ENCODE measurements around the gene PRKCI.
"Not testable (repeated sequence)": the region's sequence is repeated elsewhere in the genome, so short reads cannot be mapped to it uniquely, and the experiment has no call there.

PRKCI gene

GRCh38 chr3:170221924-170222646 is at the start of gene PRKCI:
Gene PRKCI, plus strand, starts transcription at chr3:170222424. Its CDS starts 246 bp downstream, at chr3:170222670.
- DNase-seq = peak; percentile 94

GRCh38 chr3:170178651-170179050 is 43.6 kb upstream of the PRKCI start:
- peak; percentile 64 for DNase-seq

- no peak for DNase-seq
Observed at GRCh38 chr3:170179432-170179831, 42.8 kb upstream of the PRKCI start.

DNA sequence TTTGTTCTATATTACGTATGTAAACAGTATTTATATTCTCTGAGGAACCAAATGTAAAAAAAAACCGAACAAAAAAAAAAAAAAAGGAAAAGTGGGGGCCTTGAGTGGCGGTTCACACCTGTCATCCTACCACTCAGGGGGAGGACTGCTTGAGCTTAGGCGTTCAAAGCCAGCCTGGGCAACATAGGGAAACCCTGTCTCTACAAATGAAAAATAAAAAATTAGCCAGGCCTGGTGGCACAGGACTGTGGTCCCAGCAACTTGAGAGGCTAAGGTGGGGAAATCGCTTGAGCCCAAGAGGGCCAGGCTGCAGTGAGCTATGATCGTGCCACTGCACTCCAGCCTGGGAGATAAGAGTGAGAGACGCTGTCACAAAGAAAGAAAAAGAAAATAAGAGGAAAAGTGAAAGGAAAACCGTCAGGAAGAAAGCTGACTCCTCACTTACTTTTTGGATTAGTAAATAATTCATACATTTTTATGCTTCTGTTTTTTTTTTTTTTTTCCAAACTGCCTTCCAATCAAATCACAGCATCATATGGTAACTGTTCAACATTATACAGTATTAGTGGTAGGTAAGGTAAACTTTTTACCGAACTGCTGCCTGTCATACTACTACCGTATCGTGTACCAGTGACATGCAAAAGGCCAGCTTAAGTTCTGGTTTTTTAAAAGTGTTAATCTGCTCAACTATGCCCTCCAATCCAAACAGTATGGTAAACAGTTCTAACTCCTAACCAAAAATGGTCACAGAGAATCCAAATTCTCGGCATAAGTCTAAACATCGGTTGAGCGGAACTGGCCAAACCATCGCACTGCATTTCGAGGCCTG is 41.9 kb upstream of the PRKCI start:
- peak; percentile 9 for DNase-seq

DNA sequence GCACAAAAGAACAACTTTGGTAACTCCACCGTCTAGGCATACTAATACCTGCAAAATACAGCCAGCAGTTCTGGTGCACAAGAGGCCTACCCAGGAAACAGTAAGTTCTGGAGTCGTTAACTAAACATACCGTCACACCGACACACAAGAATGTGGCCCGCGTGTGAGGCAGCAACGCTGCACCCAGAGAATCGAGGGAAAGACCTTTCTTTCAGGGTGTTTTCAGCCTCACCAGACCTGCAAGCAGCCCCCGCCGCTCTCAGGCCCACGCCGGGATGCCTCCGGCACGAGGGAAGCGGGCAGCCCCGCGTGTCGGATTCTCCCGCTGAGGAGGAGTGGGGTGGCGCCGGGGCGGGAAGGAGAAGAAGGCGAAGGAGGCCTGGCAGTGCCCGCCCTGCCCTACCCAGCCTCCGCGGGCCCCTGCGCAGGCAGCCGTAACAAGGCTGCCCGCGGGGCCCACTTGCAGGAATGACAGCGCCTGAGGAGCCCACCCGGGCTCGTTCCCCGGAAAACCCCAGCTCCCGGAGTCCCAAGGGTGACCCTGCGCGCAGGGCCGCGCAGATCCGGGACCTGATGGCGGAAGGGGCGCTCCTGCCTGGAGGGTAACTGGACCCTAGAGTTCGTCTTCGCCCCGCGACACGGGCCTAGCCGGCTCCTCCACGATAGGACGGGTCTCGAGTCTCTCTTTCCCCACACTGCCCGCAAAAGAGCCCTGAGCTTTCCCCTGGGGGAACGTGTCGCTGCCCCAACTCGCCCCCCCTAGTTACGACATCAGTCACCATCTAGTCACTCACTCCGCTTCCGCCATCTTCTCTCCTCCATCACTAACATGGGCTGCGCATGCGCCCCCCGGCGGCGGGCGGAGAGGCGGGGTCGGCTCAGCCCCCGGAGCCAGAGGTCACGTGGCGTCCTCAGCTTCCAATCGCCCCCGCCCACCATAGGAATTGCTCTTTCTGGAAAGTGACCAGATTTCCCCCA is 41.0 kb upstream of the PRKCI start, which contains the start of gene PHC3:
PHC3 (minus strand) TSS at position 826 of the 978 bp plus-strand sequence; CDS start at position 808, 18 bp downstream.
- DNase-seq = peak; percentile 94

- DNase-seq = no peak
Observed at GRCh38 chr3:170189398-170190256, 32.6 kb upstream of the PRKCI start.

GRCh38 chr3:170195759-170196158 is 26.5 kb upstream of the PRKCI start:
- not testable (repeated sequence) for DNase-seq

- no peak for DNase-seq
Observed at GRCh38 chr3:170196833-170197232, 25.4 kb upstream of the PRKCI start.

- no peak for DNase-seq
Observed at GRCh38 chr3:170200987-170201386, 21.2 kb upstream of the PRKCI start.

GRCh38 chr3:170201527-170201926 is 20.7 kb upstream of the PRKCI start:
- DNase-seq = no peak

DNA sequence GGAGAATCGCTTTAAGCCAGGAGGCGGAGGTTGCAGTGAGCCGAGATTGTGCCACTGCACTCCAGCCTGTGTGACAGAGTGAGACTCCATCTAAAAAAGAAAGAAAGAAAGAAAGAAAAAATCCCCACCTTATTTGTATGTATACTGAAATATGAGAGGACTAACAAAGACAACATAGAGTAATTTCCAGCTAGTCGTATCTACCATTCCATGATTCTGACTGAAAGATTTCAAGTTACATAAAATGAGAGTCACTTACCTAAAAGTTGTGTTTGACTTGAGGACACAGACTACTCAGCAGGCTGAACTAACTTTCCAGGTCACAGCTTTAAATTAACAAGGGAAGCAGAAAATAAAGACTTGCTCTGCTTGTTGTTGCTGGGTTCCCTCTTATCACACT is 18.8 kb upstream of the PRKCI start:
- DNase-seq = no peak

DNA sequence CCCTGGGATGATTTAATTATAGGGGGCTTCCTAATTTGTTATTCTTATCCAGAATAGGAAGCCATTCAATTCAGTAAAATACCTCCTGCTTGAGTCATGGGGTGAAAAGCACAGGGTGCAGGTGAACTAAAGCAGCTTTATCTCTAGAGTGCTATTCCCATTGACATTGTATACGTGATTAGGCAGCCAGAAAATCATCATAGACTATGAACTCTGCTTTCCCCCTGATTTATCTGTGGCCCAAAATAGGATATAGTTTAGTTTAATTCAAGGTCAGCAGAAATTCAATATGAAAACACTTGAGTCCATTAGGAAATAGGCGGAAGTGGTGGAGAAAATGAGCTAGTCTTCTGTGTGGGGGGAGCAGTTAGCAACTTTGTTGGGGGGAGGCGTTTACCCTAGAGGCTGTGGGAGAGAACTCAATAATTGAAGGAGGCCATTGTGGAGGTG is 18.2 kb upstream of the PRKCI start:
- no peak for DNase-seq

GRCh38 chr3:170204509-170204908 is 17.7 kb upstream of the PRKCI start:
- no peak for DNase-seq

DNA sequence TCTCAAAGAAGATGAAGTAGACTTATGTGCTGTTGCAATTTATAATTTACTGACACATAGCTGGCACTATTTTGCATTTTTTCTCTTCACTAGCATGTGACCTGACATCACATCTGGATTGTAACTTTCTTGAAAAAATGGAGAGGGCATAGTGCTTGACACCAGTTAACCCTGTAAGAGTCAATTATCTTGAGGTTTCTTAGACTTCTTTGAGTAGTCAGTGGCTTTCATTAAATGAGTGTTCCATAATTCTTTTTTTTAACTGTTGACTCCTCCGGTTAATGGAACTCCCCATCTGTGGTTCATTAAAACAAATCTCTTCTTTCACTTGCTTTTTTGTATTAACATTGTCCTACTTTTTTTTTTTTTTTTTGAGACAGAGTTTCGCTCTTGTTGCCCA is 16.9 kb upstream of the PRKCI start:
- no peak for DNase-seq

- DNase-seq = not testable (repeated sequence)
Observed at GRCh38 chr3:170206164-170206762, 16.0 kb upstream of the PRKCI start.

GRCh38 chr3:170207717-170208116 is 14.5 kb upstream of the PRKCI start:
- DNase-seq = no peak

- no peak for DNase-seq
Observed at GRCh38 chr3:170211668-170212067, 10.6 kb upstream of the PRKCI start.

DNA sequence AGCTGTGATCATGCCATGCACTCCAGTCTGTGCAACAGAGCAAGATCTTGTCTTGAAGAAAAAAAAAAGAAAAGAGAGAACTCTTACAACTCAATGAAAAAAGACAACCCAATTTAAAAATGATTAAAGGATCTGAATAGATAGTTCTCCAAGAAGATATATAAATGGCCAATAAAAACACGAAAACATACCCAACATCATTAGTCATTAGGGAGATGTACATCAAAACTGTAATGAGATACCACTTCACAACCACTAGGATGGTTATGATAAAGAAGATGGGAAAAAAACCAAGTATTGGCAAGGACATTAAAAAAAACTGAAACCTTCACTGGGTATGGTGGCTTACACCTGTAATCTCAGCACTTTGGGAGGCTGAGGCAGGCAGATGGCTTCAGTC is 2.4 kb upstream of the PRKCI start:
- DNase-seq = no peak

DNA sequence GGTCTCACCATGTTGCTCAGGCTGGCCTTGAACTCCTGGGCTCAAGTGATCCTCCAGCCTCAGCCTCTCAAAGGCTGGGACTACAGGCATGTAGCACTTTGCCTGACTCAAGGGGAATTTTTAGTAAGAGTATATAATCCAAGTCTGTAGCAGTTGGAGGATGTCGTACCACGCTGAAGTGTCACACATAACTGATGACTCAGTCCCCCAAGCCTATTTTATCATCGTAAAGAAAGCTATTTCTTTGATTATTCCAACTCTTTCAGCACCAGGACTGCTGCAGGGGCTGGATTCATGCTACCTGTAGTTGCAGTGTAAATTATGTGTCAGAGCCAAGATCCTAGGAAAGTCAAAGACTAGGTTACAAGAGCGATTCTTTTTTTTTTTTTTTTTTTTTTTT is 1.4 kb upstream of the PRKCI start:
- no peak for DNase-seq

DNA sequence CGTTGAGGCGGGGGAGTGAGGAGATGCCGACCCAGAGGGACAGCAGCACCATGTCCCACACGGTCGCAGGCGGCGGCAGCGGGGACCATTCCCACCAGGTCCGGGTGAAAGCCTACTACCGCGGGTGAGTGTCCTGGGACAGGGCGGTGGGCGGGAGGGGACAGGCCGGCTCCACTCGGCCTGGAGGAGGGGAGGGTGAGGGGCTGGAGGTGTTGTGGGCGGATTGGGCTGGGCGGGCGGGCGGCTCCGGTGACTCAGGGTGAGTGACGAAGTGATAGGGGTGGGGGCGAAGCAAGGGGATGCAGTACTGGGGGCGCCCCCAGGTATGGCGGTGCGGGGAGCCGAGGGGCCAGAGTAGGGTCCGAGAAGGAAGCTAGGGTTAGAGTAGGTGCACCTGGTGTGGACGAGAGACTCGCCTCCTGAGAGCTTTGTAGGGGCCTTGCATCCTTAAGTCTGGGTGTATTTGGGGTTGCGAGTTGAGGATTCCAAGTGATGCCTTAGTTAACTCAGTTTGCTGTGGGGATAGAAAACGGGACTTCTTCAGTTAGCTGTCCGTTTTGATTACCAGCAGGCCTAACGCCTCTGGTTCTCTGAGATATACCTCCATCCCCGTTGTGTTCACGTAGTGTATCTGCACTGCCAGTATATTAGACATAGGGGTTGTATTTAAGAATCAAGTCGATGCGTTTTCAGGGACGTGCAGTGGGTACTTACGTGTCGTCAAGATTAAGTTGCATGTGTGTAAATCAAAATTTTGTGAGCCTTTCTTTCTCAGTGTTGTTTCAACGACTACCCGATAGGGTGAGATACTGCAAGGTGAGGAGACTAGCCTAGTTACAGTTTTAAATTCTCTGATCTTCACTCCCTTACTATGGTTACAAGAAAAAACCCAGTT is 670 bp downstream of the PRKCI start:
- DNase-seq = peak; percentile 68

Data from CD4-positive, alpha-beta T cell treated with Interleukin-17A for 4 hours (primary cell).